H1 (cell line): ENCODE data around the gene POU3F2. TPM values are rescaled to one million over a fixed set of nuclear protein-coding genes. Genes with fewer than 3 reads are reported as not detected.

ENCODE experiments used
- NANOG ChIP-seq: IDR thresholded peaks from 2 replicates; pipeline ENCODE4 v1.6.1; 2011; ENCODE audit warnings: low read length, low read depth, mild to moderate bottlenecking, inconsistent platforms; ENCODE audit not compliant: insufficient read depth, poor library complexity, severe bottlenecking
- POU5F1 ChIP-seq: IDR thresholded peaks from 2 replicates; pipeline ENCODE4 v1.6.1; 2011; ENCODE audit warnings: low read depth, mild to moderate bottlenecking, low read length, moderate library complexity
- SIN3A ChIP-seq, 2 experiments: IDR thresholded peaks in 1 of 2; conservative IDR thresholded peaks in 1 of 2; 2 replicates each; pipeline ENCODE4 v1.6.1; 2011 to 2012; ENCODE audit warnings: low read length in 2 of 2, improper control_type of control experiment in 1 of 2, low read depth in 1 of 2, mild to moderate bottlenecking in 1 of 2
- TAF7 ChIP-seq: optimal IDR thresholded peaks from 2 replicates; pipeline ENCODE3; 2011; ENCODE audit warnings: low read depth, mild to moderate bottlenecking, inconsistent platforms, low read length, moderate library complexity, borderline replicate concordance
- polyA plus RNA-seq, 7 experiments: library from polyadenylated mRNA; depleted of rRNA in 3 of 7; stranded (reverse) in 5 of 7; unstranded in 2 of 7; fragments of >200 nt in 5 of 7; fragments of 200-250 nt in 2 of 7; gene quantifications; 1 replicate in 5 of 7; 2 replicates in 1 of 7; 4 replicates in 1 of 7; pipeline versions ENCODE4 v1.2.1 to v1.2.3, GENCODE V29; 2011 to 2013; ENCODE audit warnings: missing spikeins in 2 of 7, mixed read lengths in 2 of 7
- total RNA-seq: library from RNA; stranded (reverse); fragmentation: NEBNext Ultra II Directional; extraction: Animal tissue kit (Norgen Biotek cat#: 25700); gene quantifications from 2 replicates; pipeline ENCODE4 v1.2.1, GENCODE V29; 2021
- TF ChIP-seq, protein P1 (sequence below): fragments of 300-600 bp; sonication (generic); IDR thresholded peaks from 2 replicates; pipeline ENCODE4 v1.7.1; 2012; ENCODE audit warnings: low read length, moderate library complexity, mild to moderate bottlenecking, inconsistent platforms; ENCODE audit not compliant: insufficient replicate concordance
- TF ChIP-seq, protein P2 (sequence below): IDR thresholded peaks from 2 replicates; pipeline ENCODE4 v1.6.1; 2012; ENCODE audit warnings: inconsistent platforms
- TF ChIP-seq, protein P3 (sequence below), 3 experiments: IDR thresholded peaks; 1 replicate in 2 of 3; 2 replicates in 1 of 3; pipeline versions ENCODE4 v1.5.1 to v1.6.1; 2011; ENCODE audit warnings: low read length in 3 of 3, mild to moderate bottlenecking in 3 of 3, inconsistent platforms in 2 of 3, low read depth in 1 of 3, moderate library complexity in 1 of 3; ENCODE audit not compliant: insufficient read depth in 1 of 3; ENCODE audit errors: control extremely low read depth in 1 of 3
- TF ChIP-seq, protein P4 (sequence below): IDR thresholded peaks from 2 replicates; pipeline ENCODE4 v1.6.1; 2012; ENCODE audit warnings: inconsistent platforms

Gene POU3F2
- total and polyA plus RNA-seq, 2 of the 8 experiments (the other 6 are each of a cell fraction or from before 2014, with no cell fraction given), result 0.09 to 0.35 TPM

DNA sequence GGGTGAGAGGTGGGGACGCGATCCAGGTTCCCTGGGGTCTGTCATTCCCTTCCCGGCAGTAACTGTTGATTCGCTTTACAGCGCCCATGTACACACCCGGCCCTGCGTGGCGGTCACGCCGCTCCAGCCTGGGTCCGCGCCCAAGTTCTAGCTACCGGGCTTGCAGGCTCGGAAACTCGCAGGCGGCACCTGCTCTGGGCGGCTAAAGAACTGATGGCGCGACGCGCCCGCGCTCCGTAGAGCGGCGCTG, 1.4 kb upstream of the POU3F2 start (continued):
- TF ChIP-seq, protein P1, sequence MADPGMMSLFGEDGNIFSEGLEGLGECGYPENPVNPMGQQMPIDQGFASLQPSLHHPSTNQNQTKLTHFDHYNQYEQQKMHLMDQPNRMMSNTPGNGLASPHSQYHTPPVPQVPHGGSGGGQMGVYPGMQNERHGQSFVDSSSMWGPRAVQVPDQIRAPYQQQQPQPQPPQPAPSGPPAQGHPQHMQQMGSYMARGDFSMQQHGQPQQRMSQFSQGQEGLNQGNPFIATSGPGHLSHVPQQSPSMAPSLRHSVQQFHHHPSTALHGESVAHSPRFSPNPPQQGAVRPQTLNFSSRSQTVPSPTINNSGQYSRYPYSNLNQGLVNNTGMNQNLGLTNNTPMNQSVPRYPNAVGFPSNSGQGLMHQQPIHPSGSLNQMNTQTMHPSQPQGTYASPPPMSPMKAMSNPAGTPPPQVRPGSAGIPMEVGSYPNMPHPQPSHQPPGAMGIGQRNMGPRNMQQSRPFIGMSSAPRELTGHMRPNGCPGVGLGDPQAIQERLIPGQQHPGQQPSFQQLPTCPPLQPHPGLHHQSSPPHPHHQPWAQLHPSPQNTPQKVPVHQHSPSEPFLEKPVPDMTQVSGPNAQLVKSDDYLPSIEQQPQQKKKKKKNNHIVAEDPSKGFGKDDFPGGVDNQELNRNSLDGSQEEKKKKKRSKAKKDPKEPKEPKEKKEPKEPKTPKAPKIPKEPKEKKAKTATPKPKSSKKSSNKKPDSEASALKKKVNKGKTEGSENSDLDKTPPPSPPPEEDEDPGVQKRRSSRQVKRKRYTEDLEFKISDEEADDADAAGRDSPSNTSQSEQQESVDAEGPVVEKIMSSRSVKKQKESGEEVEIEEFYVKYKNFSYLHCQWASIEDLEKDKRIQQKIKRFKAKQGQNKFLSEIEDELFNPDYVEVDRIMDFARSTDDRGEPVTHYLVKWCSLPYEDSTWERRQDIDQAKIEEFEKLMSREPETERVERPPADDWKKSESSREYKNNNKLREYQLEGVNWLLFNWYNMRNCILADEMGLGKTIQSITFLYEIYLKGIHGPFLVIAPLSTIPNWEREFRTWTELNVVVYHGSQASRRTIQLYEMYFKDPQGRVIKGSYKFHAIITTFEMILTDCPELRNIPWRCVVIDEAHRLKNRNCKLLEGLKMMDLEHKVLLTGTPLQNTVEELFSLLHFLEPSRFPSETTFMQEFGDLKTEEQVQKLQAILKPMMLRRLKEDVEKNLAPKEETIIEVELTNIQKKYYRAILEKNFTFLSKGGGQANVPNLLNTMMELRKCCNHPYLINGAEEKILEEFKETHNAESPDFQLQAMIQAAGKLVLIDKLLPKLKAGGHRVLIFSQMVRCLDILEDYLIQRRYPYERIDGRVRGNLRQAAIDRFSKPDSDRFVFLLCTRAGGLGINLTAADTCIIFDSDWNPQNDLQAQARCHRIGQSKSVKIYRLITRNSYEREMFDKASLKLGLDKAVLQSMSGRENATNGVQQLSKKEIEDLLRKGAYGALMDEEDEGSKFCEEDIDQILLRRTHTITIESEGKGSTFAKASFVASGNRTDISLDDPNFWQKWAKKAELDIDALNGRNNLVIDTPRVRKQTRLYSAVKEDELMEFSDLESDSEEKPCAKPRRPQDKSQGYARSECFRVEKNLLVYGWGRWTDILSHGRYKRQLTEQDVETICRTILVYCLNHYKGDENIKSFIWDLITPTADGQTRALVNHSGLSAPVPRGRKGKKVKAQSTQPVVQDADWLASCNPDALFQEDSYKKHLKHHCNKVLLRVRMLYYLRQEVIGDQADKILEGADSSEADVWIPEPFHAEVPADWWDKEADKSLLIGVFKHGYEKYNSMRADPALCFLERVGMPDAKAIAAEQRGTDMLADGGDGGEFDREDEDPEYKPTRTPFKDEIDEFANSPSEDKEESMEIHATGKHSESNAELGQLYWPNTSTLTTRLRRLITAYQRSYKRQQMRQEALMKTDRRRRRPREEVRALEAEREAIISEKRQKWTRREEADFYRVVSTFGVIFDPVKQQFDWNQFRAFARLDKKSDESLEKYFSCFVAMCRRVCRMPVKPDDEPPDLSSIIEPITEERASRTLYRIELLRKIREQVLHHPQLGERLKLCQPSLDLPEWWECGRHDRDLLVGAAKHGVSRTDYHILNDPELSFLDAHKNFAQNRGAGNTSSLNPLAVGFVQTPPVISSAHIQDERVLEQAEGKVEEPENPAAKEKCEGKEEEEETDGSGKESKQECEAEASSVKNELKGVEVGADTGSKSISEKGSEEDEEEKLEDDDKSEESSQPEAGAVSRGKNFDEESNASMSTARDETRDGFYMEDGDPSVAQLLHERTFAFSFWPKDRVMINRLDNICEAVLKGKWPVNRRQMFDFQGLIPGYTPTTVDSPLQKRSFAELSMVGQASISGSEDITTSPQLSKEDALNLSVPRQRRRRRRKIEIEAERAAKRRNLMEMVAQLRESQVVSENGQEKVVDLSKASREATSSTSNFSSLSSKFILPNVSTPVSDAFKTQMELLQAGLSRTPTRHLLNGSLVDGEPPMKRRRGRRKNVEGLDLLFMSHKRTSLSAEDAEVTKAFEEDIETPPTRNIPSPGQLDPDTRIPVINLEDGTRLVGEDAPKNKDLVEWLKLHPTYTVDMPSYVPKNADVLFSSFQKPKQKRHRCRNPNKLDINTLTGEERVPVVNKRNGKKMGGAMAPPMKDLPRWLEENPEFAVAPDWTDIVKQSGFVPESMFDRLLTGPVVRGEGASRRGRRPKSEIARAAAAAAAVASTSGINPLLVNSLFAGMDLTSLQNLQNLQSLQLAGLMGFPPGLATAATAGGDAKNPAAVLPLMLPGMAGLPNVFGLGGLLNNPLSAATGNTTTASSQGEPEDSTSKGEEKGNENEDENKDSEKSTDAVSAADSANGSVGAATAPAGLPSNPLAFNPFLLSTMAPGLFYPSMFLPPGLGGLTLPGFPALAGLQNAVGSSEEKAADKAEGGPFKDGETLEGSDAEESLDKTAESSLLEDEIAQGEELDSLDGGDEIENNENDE, result no peak
- TF ChIP-seq, protein P2, sequence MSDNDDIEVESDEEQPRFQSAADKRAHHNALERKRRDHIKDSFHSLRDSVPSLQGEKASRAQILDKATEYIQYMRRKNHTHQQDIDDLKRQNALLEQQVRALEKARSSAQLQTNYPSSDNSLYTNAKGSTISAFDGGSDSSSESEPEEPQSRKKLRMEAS, result no peak
- TF ChIP-seq TAF7 (no peak), SIN3A (conservative IDR thresholded peaks at IDR 0.05 in 1 of 2, IDR thresholded peaks at IDR 0.05 in 1 of 2; ENCODE audit: low read depth in 1 of 2, low read length in 2 of 2) (no peak), POU5F1 (no peak), NANOG (no peak)
- TF ChIP-seq, protein P3, sequence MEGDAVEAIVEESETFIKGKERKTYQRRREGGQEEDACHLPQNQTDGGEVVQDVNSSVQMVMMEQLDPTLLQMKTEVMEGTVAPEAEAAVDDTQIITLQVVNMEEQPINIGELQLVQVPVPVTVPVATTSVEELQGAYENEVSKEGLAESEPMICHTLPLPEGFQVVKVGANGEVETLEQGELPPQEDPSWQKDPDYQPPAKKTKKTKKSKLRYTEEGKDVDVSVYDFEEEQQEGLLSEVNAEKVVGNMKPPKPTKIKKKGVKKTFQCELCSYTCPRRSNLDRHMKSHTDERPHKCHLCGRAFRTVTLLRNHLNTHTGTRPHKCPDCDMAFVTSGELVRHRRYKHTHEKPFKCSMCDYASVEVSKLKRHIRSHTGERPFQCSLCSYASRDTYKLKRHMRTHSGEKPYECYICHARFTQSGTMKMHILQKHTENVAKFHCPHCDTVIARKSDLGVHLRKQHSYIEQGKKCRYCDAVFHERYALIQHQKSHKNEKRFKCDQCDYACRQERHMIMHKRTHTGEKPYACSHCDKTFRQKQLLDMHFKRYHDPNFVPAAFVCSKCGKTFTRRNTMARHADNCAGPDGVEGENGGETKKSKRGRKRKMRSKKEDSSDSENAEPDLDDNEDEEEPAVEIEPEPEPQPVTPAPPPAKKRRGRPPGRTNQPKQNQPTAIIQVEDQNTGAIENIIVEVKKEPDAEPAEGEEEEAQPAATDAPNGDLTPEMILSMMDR (IDR thresholded peaks at IDR 0.05; ENCODE audit: control extremely low read depth in 1 of 3, insufficient read depth in 1 of 3, low read depth in 1 of 3, low read length in 3 of 3), result peak in 1 of 3 experiments; percentile 4; a peak in 2 of 4 replicates
- TF ChIP-seq, protein P4, sequence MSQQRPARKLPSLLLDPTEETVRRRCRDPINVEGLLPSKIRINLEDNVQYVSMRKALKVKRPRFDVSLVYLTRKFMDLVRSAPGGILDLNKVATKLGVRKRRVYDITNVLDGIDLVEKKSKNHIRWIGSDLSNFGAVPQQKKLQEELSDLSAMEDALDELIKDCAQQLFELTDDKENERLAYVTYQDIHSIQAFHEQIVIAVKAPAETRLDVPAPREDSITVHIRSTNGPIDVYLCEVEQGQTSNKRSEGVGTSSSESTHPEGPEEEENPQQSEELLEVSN, result peak; percentile 75
